BLaER1 treated with 17β-estradiol and CSF1 and Interleukin-3, amounts not matched to agents 10 nM and 100 nM (cell line): ENCODE measurements around the gene RECQL5.
A peak's percentile ranks its signal among the peaks of the same experiment; 100 is the strongest.

ENCODE experiments used
- H3K27ac ChIP-seq, 11 experiments: shearing (Covaris generic); formaldehyde crosslinking; 2 replicates each; pipeline ENCODE4 v1.8.1; 2022
- H3K27me3 ChIP-seq, 11 experiments: shearing (Covaris generic); formaldehyde crosslinking; 2 replicates each; pipeline ENCODE4 v1.8.1; 2022
- H3K36me3 ChIP-seq, 11 experiments: shearing (Covaris generic); formaldehyde crosslinking; 2 replicates each; pipeline ENCODE4 v1.8.1; 2022
- H3K4me1 ChIP-seq, 10 experiments: shearing (Covaris generic); formaldehyde crosslinking; 2 replicates each; pipeline ENCODE4 v1.8.1; 2022
- H3K4me2 ChIP-seq, 11 experiments: shearing (Covaris generic); formaldehyde crosslinking; 2 replicates each; pipeline ENCODE4 v1.8.1; 2022
- H3K4me3 ChIP-seq, 10 experiments: shearing (Covaris generic); formaldehyde crosslinking; 2 replicates each; pipeline ENCODE4 v1.8.1; 2022
- H3K9ac ChIP-seq, 11 experiments: shearing (Covaris generic); formaldehyde crosslinking; 2 replicates each; pipeline ENCODE4 v1.8.1; 2022
- H3K9me3 ChIP-seq, 11 experiments: shearing (Covaris generic); formaldehyde crosslinking; replicated peaks in 1 of 11; 2 replicates each; pipeline ENCODE4 v1.8.1; 2022
- H4K20me1 ChIP-seq, 11 experiments: shearing (Covaris generic); formaldehyde crosslinking; 2 replicates each; pipeline ENCODE4 v1.8.1; 2022
- Cebpa-rat ChIP-seq, 11 experiments: shearing (Covaris generic); IDR thresholded peaks; 2 replicates each; pipeline ENCODE4 v1.8.1; 2022

Gene RECQL5

GRCh38 chr17:75650874-75651273 lies 16.1 kb downstream of the RECQL5 start:
- Histone ChIP-seq H3K4me2 (no peak overlapping the region), H3K27me3 (no peaks in the 10 kb centered on the region), H3K9ac (no peak overlapping the region), H3K9me3 (no peaks in the 10 kb centered on the region), H3K36me3 (peaks cover 32 to 65% (median 50%) of the 10 kb centered on the region in 11 experiments), H3K27ac (no peak overlapping the region), H3K4me3 (no peak overlapping the region), H4K20me1 (no peaks in the 10 kb centered on the region), H3K4me1 (peaks cover 12 to 46% (median 33%) of the 10 kb centered on the region in 10 experiments)
- no peak for TF ChIP-seq Cebpa-rat (IDR thresholded peaks at IDR 0.05)

GRCh38 chr17:75649687-75650086 lies 17.3 kb downstream of the RECQL5 start:
- peaks cover 27 to 56% (median 45%) of the 10 kb centered on the region in 11 experiments for H3K36me3 ChIP-seq
- no peak overlapping the region for H3K27ac ChIP-seq
- H3K9ac ChIP-seq: peak overlapping the region in 1 of 11 experiments; percentile 8; a peak in 2 of 22 replicates

GRCh38 chr17:75647921-75648320 lies 19.0 kb downstream of the RECQL5 start:
- Histone ChIP-seq H3K36me3 (peaks cover 27 to 62% (median 46%) of the 10 kb centered on the region in 11 experiments), H3K27ac (no peak overlapping the region), H3K4me2 (no peak overlapping the region), H3K4me3 (no peak overlapping the region), H3K9me3 (no peaks in the 10 kb centered on the region), H3K4me1 (peaks cover 20 to 41% (median 27%) of the 10 kb centered on the region in 10 experiments), H3K9ac (0 out of 22 replicates have a peak overlapping the region, but pooled peaks of 1 of the 11 experiments have one; percentile 4), H4K20me1 (no peaks in the 10 kb centered on the region), H3K27me3 (no peaks in the 10 kb centered on the region)
- TF ChIP-seq Cebpa-rat (IDR thresholded peaks at IDR 0.05): no peak

More at GRCh38 chr17:75649687-75650086, 17.3 kb downstream of the RECQL5 start:
- H3K4me3 ChIP-seq: no peak overlapping the region
- H4K20me1 ChIP-seq: no peaks in the 10 kb centered on the region
- H3K4me1 ChIP-seq: peaks cover 20 to 54% (median 41%) of the 10 kb centered on the region in 10 experiments
- H3K9me3 ChIP-seq: no peaks in the 10 kb centered on the region
- TF ChIP-seq Cebpa-rat (IDR thresholded peaks at IDR 0.05): no peak
- no peaks in the 10 kb centered on the region for H3K27me3 ChIP-seq
- no peak overlapping the region for H3K4me2 ChIP-seq

GRCh38 chr17:75647061-75647460 lies 19.9 kb downstream of the RECQL5 start:
- no peak overlapping the region for H3K4me3 ChIP-seq
- peaks cover 22 to 58% (median 41%) of the 10 kb centered on the region in 11 experiments for H3K36me3 ChIP-seq
- no peaks in the 10 kb centered on the region for H3K9me3 ChIP-seq
- H4K20me1 ChIP-seq: no peaks in the 10 kb centered on the region
- TF ChIP-seq Cebpa-rat (IDR thresholded peaks at IDR 0.05): no peak
- H3K4me2 ChIP-seq: peak overlapping the region in 2 of 11 experiments; percentile 75 to 87; a peak in 3 of 22 replicates
- H3K4me1 ChIP-seq: peaks cover 16 to 42% (median 26%) of the 10 kb centered on the region in 10 experiments
- no peaks in the 10 kb centered on the region for H3K27me3 ChIP-seq
- H3K9ac ChIP-seq: 0 out of 22 replicates have a peak overlapping the region, but pooled peaks of 2 of the 11 experiments have one; percentile 10 to 63
- H3K27ac ChIP-seq: peak overlapping the region in 7 of 11 experiments; percentile 65 to 81 (median 70); a peak in 12 of 22 replicates

GRCh38 chr17:75646638-75646992 lies 20.3 kb downstream of the RECQL5 start:
- Histone ChIP-seq H3K27ac (peak overlapping the region in 10 of 11 experiments; percentile 44 to 81 (median 69); a peak in 17 of 22 replicates), H3K4me3 (no peak overlapping the region), H3K36me3 (peaks cover 17 to 53% (median 37%) of the 10 kb centered on the region in 11 experiments), H3K9ac (peak overlapping the region in 6 of 11 experiments; percentile 22 to 63 (median 60); a peak in 11 of 22 replicates), H3K4me1 (peaks cover 16 to 47% (median 30%) of the 10 kb centered on the region in 10 experiments), H3K27me3 (no peaks in the 10 kb centered on the region), H3K9me3 (no peaks in the 10 kb centered on the region), H3K4me2 (peak overlapping the region; percentile 60 to 93 (median 77); a peak in 20 of 22 replicates), H4K20me1 (no peaks in the 10 kb centered on the region)
- no peak for TF ChIP-seq Cebpa-rat (IDR thresholded peaks at IDR 0.05)

- peak overlapping the region; percentile 10 to 63 (median 52); a peak in 18 of 22 replicates for H3K9ac ChIP-seq
- peak overlapping the region in 1 of 10 experiments; percentile 3; a peak in 2 of 20 replicates for H3K4me3 ChIP-seq
- H3K27ac ChIP-seq: peak overlapping the region in 10 of 11 experiments; percentile 44 to 81 (median 69); a peak in 21 of 22 replicates
- peak overlapping the region; percentile 60 to 93 (median 77) for H3K4me2 ChIP-seq
- TF ChIP-seq Cebpa-rat (IDR thresholded peaks at IDR 0.05): no peak
- H3K27me3 ChIP-seq: no peaks in the 10 kb centered on the region
- peaks cover 17 to 52% (median 33%) of the 10 kb centered on the region in 10 experiments for H3K4me1 ChIP-seq
- no peaks in the 10 kb centered on the region for H3K9me3 ChIP-seq
- peaks cover 14 to 48% (median 31%) of the 10 kb centered on the region in 11 experiments for H3K36me3 ChIP-seq
- no peaks in the 10 kb centered on the region for H4K20me1 ChIP-seq
Measured at GRCh38 chr17:75645889-75646637, 20.9 kb downstream of the RECQL5 start.

- peak overlapping the region in 10 of 11 experiments; percentile 44 to 81 (median 69); a peak in 21 of 22 replicates for H3K27ac ChIP-seq
- H4K20me1 ChIP-seq: 0 out of 22 replicates have a peak, but pooled peaks cover 0 to 3% (median 0%) of the 10 kb centered on the region in 11 experiments
- TF ChIP-seq Cebpa-rat (IDR thresholded peaks at IDR 0.05): no peak
- peak overlapping the region; percentile 10 to 63 (median 52); a peak in 17 of 22 replicates for H3K9ac ChIP-seq
- H3K9me3 ChIP-seq: no peaks in the 10 kb centered on the region
- H3K4me3 ChIP-seq: peak overlapping the region in 1 of 10 experiments; percentile 3; a peak in 1 of 20 replicates
- no peaks in the 10 kb centered on the region for H3K27me3 ChIP-seq
- H3K4me2 ChIP-seq: peak overlapping the region; percentile 60 to 93 (median 77)
- H3K4me1 ChIP-seq: peaks cover 23 to 58% (median 38%) of the 10 kb centered on the region in 10 experiments
- H3K36me3 ChIP-seq: peaks cover 8 to 45% (median 25%) of the 10 kb centered on the region in 11 experiments; a peak in 21 of 22 replicates
Measured at GRCh38 chr17:75645501-75645888, 21.5 kb downstream of the RECQL5 start.

- Histone ChIP-seq H3K27me3 (no peaks in the 10 kb centered on the region), H3K9ac (no peak overlapping the region), H3K9me3 (no peaks in the 10 kb centered on the region), H3K4me1 (peaks cover 41 to 74% (median 54%) of the 10 kb centered on the region in 10 experiments), H3K27ac (no peak overlapping the region), H3K36me3 (peaks cover 0 to 27% (median 7%) of the 10 kb centered on the region in 11 experiments; a peak in 11 of 22 replicates), H3K4me2 (no peak overlapping the region), H4K20me1 (0 out of 22 replicates have a peak, but pooled peaks cover 0 to 4% (median 0%) of the 10 kb centered on the region in 11 experiments), H3K4me3 (no peak overlapping the region)
- no peak for TF ChIP-seq Cebpa-rat (IDR thresholded peaks at IDR 0.05)
Measured at GRCh38 chr17:75643643-75644017, 23.3 kb downstream of the RECQL5 start.
